Upper lobe of left lung (tissue), 4 donors: Measurements from ENCODE around the gene PRKACB.

Experiments
- CTCF ChIP-seq, 6 experiments: fragments of 450-650 bp in 4 of 6; fragments of 200-600 bp in 2 of 6; sonication (generic) in 2 of 6; IDR thresholded peaks; one replicate each; pipeline ENCODE4 v1.5.1; 2016 to 2019; ENCODE audit warnings: antibody characterized with exemption in 6 of 6
- POLR2AphosphoS5 ChIP-seq, 2 donors: sonication (generic); formaldehyde crosslinking; IDR thresholded peaks; one replicate each; pipeline ENCODE4 v1.5.1; 2017; ENCODE audit warnings: antibody characterized with exemption in 2 of 2

DNA sequence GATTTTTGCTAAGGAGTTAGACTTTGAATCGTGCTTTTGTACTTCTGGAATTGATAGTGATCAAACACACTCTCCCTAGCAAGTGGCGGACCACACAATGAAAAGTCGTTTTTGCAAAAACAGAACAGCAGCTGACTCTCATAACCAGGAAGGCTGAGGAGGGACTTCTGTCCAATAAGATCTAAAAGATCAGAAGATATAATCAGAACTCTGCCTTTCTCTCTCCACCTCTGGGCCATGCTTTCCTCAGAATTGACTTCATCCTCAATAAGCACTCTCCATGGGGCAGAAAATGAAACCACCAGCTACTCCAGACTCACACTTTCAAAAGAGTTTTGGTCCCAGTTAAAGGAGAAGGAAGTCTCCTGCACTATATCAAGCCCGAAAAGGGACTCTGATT lies 102.1 kb downstream of the PRKACB start:
- no peak for TF ChIP-seq CTCF (IDR thresholded peaks at IDR 0.05)
- no peak for TF ChIP-seq POLR2AphosphoS5 (IDR thresholded peaks at IDR 0.05)
